Measurements from ENCODE around the gene DPP6. TPM values are rescaled to one million over a fixed set of nuclear protein-coding genes. Genes with fewer than 3 reads are reported as not detected.

Gene DPP6
- total and polyA plus RNA-seq, 9 of the 15 experiments (the other 6 are each of a cell fraction or from before 2014, with no cell fraction given): not detected

DNA sequence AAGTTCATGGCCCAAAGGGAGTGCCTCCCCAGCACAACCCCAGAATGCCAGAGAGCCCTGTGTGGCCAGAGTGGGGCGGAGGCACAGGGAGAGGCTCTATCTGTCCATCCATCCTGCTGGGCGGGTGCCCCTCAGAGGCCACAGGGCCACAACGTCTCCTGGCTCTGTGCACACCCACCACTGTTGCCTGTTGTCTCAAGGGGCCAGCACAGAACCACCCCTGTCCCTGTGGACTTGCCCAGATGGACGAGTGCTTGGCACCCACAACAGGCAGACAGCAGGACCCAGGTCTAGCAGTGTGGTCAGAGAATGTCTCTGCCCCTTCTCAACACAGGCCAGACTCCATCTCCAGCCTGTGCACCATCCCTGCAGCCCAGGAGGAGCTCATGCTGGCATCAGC is 857.9 kb downstream of the DPP6 start:
- TF ChIP-seq, protein P1, sequence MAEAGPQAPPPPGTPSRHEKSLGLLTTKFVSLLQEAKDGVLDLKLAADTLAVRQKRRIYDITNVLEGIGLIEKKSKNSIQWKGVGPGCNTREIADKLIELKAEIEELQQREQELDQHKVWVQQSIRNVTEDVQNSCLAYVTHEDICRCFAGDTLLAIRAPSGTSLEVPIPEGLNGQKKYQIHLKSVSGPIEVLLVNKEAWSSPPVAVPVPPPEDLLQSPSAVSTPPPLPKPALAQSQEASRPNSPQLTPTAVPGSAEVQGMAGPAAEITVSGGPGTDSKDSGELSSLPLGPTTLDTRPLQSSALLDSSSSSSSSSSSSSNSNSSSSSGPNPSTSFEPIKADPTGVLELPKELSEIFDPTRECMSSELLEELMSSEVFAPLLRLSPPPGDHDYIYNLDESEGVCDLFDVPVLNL (CRISPR knock-in tag; IDR thresholded peaks at IDR 0.05; ENCODE audit: low read depth): no peak
- TF ChIP-seq U2AF2 (optimal IDR thresholded peaks at IDR 0.05; ENCODE audit: low read depth, low read length) (no peak), GTF2F1 (IDR thresholded peaks at IDR 0.05; ENCODE audit: low read depth, low read length) (no peak), POLR3A (IDR thresholded peaks at IDR 0.05; ENCODE audit: borderline replicate concordance, extremely low read depth, insufficient read depth, insufficient read length) (no peak), HOMEZ (CRISPR knock-in tag; IDR thresholded peaks at IDR 0.05) (no peak), ZNF282 (CRISPR knock-in tag; IDR thresholded peaks at IDR 0.05) (no peak), HEY1 (CRISPR knock-in tag; IDR thresholded peaks at IDR 0.05; ENCODE audit: borderline replicate concordance) (no peak), POLR2B (IDR thresholded peaks at IDR 0.05; ENCODE audit: low read depth, partially characterized antibody) (no peak), BACH1 (tag; IDR thresholded peaks at IDR 0.05) (no peak), KLF6 (CRISPR knock-in tag; IDR thresholded peaks at IDR 0.05; ENCODE audit: borderline replicate concordance) (no peak), PHF21A (IDR thresholded peaks at IDR 0.05; ENCODE audit: borderline replicate concordance, low read depth) (no peak), RFX1 (IDR thresholded peaks at IDR 0.05) (no peak), MBD2 (IDR thresholded peaks at IDR 0.05; ENCODE audit: borderline replicate concordance, low read depth) (no peak), LCOR (CRISPR knock-in tag; IDR thresholded peaks at IDR 0.05) (no peak), EWSR1 (IDR thresholded peaks at IDR 0.05; ENCODE audit: borderline replicate concordance, low read depth, partially characterized antibody) (no peak), NCOR1 (IDR thresholded peaks at IDR 0.05) (no peak), ZNF655 (CRISPR knock-in tag; IDR thresholded peaks at IDR 0.05) (no peak)
- TF ChIP-seq, protein P2, sequence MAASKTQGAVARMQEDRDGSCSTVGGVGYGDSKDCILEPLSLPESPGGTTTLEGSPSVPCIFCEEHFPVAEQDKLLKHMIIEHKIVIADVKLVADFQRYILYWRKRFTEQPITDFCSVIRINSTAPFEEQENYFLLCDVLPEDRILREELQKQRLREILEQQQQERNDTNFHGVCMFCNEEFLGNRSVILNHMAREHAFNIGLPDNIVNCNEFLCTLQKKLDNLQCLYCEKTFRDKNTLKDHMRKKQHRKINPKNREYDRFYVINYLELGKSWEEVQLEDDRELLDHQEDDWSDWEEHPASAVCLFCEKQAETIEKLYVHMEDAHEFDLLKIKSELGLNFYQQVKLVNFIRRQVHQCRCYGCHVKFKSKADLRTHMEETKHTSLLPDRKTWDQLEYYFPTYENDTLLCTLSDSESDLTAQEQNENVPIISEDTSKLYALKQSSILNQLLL (CRISPR knock-in tag; IDR thresholded peaks at IDR 0.05; ENCODE audit: borderline replicate concordance): no peak
- BruUV-seq (replicated peaks): no TSS peak
- Histone ChIP-seq H4K20me1 (replicated peaks; ENCODE audit: control insufficient read depth, insufficient read depth, low read length) (no peaks in the 10 kb centered on the region), H2AFZ (ENCODE audit: low read depth, low read length) (no peak overlapping the region), H3K4me3 (no peak overlapping the region), H3K36me3 (ENCODE audit: control insufficient read depth, insufficient read depth, low read length) (no peaks in the 10 kb centered on the region), H3K79me2 (ENCODE audit: control insufficient read depth, insufficient read depth, low read length) (no peaks in the 10 kb centered on the region), H3K9me3 (replicated peaks; ENCODE audit: control insufficient read depth, insufficient read depth, low read depth, low read length) (no peaks in the 10 kb centered on the region), H3K27me3 (ENCODE audit: control insufficient read depth in 2 of 2, insufficient read depth in 2 of 2, low read length in 2 of 2) (peaks cover 39 to 96% of the 10 kb centered on the region in 2 experiments), H3K27ac (ENCODE audit: extremely low read depth, low read depth, low read length) (no peak overlapping the region), H3K9me1 (ENCODE audit: control insufficient read depth, insufficient read depth, low read length) (no peaks in the 10 kb centered on the region), H3K9ac (ENCODE audit: insufficient read depth in 1 of 2, low read depth in 2 of 2, low read length in 2 of 2) (no peak overlapping the region), H3K4me2 (ENCODE audit: insufficient read depth, low read length) (no peak overlapping the region), H3K4me1 (replicated peaks in 1 of 2; ENCODE audit: control insufficient read depth in 2 of 2, insufficient read depth in 2 of 2, low read length in 2 of 2) (peaks cover 0 to 26% of the 10 kb centered on the region in 2 experiments; a peak in 2 of 5 replicates)
- in situ Hi-C loops (cut with MboI): no loop called here
- intact Hi-C loops (cut with micrococcal nuclease): loop anchor here (5.0 kb wide), 1 partner anchor 282 kb away; no protein-coding TSS in a partner anchor
- no peak for FAIRE-seq
- DNase-seq (ENCODE audit: extremely low read depth in 1 of 4, low spot score in 3 of 4): no peak
- no peak for ATAC-seq
- WGBS (ENCODE audit: insufficient coverage, low coverage, missing lambda C conversion rate): 2% methylated on average over 4 of the region's 4 CpGs
- CTCF ChIA-PET (ENCODE audit: low intra/inter-chr PET ratio): no interaction called here
- POLR2A ChIA-PET: no interaction called here
